Muscle layer of duodenum (tissue), 2 donors: ENCODE measurements around the gene FAM210A.

Experiments used
- H3K27ac ChIP-seq: one replicate; pipeline ENCODE4 v1.7.0; 2013; ENCODE audit warnings: mild to moderate bottlenecking, low read length
- H3K27me3 ChIP-seq: one replicate; pipeline ENCODE4 v1.7.0; 2013; ENCODE audit warnings: low read depth, mild to moderate bottlenecking, control low read depth, low read length
- H3K36me3 ChIP-seq, 2 donors: one replicate each; pipeline ENCODE4 v1.7.0; 2013; ENCODE audit warnings: low read length in 2 of 2, control low read depth in 1 of 2, mild to moderate bottlenecking in 1 of 2; ENCODE audit not compliant: insufficient read depth in 2 of 2, control insufficient read depth in 1 of 2
- H3K4me1 ChIP-seq, 2 donors: one replicate each; pipeline ENCODE4 v1.7.0; 2013; ENCODE audit warnings: low read length in 2 of 2, mild to moderate bottlenecking in 2 of 2, control low read depth in 1 of 2, moderate library complexity in 1 of 2; ENCODE audit not compliant: insufficient read depth in 2 of 2, control insufficient read depth in 1 of 2
- H3K4me3 ChIP-seq, 2 donors: one replicate each; pipeline ENCODE4 v1.7.0; 2013; ENCODE audit warnings: low read length in 2 of 2, low read depth in 1 of 2, mild to moderate bottlenecking in 1 of 2
- H3K9me3 ChIP-seq, 2 donors: one replicate each; pipeline ENCODE4 v1.7.0; 2013; ENCODE audit warnings: low read length in 2 of 2, control low read depth in 1 of 2, mild to moderate bottlenecking in 1 of 2; ENCODE audit not compliant: control insufficient read depth in 1 of 2
- donor health status: healthy.

Gene FAM210A

DNA sequence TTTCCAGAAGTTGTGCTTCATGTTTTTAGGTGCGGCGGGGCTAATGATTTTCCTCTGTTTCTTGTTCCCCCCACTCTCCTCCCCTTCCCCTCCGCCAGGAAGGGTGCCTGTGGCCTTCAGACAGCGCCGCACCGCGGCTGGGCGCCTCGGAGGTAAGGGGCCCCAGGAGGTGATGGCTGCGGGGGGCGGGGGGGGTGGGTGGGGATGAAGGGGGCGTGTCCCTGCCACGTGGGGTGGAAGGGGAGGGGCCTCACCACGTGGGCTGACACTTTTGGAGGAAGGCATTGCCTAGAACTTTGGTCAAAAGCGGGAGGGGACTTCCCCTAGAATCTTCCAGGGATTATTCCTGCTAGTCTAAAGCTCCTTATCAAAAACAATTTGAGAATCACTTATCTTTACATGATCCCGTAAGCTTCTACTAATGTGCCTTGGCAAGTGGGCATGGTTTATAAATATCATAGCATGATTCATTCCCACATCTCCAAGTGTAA lies 83.1 kb downstream of the FAM210A start:
- H3K4me3 ChIP-seq, result no peak overlapping the region
- peaks cover 0 to 18% of the 10 kb centered on the region in 2 donors for H3K36me3 ChIP-seq
- no peak overlapping the region for H3K27ac ChIP-seq
- no peaks in the 10 kb centered on the region for H3K9me3 ChIP-seq
- no peaks in the 10 kb centered on the region for H3K27me3 ChIP-seq
- no peaks in the 10 kb centered on the region for H3K4me1 ChIP-seq

- H3K4me1 ChIP-seq, result no peaks in the 10 kb centered on the region
- H3K27ac ChIP-seq, result no peak overlapping the region
- H3K4me3 ChIP-seq, result peak overlapping the region in 1 of 2 donors; percentile 54
- no peaks in the 10 kb centered on the region for H3K27me3 ChIP-seq
- H3K36me3 ChIP-seq, result peaks cover 0 to 18% of the 10 kb centered on the region in 2 donors
- H3K9me3 ChIP-seq, result no peaks in the 10 kb centered on the region
Measured at GRCh38 chr18:13642440-13642827, 83.9 kb downstream of the FAM210A start.

DNA sequence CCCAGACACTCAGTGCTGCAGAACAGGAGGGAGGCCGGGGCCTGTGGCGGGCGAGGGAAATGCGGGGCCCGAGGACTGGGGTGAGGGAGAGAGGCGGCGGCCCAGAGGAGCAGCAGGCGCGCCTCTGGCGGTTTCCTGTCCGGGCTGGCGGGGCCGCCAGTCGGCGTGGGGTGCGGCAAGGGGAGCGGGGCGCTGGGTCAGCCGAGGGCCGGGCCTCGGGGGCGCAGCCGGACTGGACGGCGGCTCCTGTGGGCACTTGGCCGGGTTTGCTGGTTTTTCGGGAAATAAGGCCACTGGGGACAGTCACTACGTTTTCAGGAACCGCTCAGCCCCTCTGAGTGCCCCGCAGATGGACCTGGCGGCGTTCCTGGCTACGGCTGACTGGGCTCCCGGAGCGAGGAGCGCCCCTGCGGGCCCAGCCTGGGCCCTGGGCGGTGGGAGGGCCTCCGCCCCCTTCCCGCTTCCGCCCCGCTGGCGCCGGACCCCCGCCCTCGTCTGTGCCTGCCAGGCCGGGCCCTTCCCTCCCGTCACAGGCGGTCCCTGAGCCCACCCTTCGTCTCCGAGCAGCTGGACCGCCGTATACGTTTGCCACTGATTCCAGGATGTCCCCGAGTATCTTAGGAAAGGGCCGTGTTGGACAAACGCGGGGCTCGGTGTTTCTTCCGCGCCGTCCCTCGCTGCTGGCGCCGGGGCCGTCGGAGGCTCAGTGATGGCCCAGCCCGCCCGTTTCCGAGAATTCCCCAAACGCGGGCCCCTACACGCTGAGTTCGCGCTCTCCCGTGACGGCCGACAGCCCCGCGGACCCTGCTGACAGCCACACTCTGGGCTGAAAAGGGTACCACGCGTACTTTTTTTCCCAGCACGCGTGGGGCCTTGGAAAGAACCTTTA lies 84.6 kb downstream of the FAM210A start:
- H3K4me1 ChIP-seq, result no peaks in the 10 kb centered on the region
- H3K27ac ChIP-seq, result no peak overlapping the region
- H3K36me3 ChIP-seq, result peaks cover 0 to 18% of the 10 kb centered on the region in 2 donors
- no peaks in the 10 kb centered on the region for H3K27me3 ChIP-seq
- H3K9me3 ChIP-seq, result no peaks in the 10 kb centered on the region
- peak overlapping the region in 1 of 2 donors; percentile 54 for H3K4me3 ChIP-seq

DNA sequence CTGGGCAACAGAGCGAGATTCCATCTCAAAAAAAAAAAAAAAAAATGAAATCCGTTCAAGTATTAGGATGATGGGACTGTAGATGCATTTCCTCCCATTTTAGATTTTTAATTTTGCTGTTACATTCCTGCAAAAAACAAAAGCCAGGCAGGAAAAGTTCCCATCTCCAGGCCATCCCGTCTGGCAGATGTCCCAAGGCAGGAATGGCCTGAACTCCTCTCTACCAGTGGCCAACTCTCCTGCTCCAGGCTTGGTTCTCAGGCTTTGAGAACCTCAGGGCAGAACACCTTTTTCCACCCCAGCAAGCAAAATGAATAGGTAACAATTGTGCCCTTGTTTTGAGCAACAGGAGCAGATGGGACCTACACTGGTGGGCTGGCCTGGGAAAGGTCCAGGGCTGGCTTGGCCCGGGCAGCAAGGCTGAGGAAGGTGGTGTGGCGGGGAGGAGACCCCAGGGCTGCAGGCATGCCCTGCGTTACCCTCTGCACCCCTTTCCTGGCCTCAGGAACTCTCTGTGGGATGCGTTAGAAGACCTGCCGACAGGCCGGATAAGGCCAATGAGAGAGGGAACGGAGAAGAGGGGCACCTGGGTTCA lies 86.0 kb downstream of the FAM210A start:
- Histone ChIP-seq H3K9me3 (no peaks in the 10 kb centered on the region), H3K27me3 (no peaks in the 10 kb centered on the region), H3K4me1 (no peaks in the 10 kb centered on the region), H3K27ac (no peak overlapping the region), H3K4me3 (no peak overlapping the region), H3K36me3 (peaks cover 0 to 9% of the 10 kb centered on the region in 2 donors)

GRCh38 chr18:13638719-13639595 lies 87.4 kb downstream of the FAM210A start:
- no peak overlapping the region for H3K27ac ChIP-seq
- no peaks in the 10 kb centered on the region for H3K4me1 ChIP-seq
- H3K27me3 ChIP-seq, result no peaks in the 10 kb centered on the region
- H3K9me3 ChIP-seq, result no peaks in the 10 kb centered on the region
- H3K4me3 ChIP-seq, result no peak overlapping the region
- no peaks in the 10 kb centered on the region for H3K36me3 ChIP-seq

DNA sequence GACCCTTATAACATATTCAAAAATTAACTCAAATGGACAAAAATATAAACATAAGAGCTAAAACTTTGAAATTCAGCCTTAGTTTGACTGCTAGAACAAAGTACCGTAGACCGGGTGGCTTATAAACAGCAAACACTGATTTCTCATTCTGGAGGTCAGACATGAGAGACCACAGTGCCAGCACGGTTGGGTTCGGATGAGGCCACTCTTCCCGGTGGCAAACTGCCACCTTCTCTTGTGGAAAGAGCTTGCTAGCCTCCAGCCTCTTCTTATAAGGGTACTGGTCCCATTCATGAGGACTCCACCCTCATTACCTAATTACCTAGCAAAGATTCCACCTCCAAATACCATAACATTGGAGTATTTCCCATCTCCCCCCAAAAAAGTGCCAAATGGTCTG lies 91.3 kb downstream of the FAM210A start:
- Histone ChIP-seq H3K27ac (no peak overlapping the region), H3K27me3 (no peaks in the 10 kb centered on the region), H3K36me3 (no peaks in the 10 kb centered on the region), H3K9me3 (no peaks in the 10 kb centered on the region), H3K4me3 (no peak overlapping the region), H3K4me1 (peaks cover 0 to 4% of the 10 kb centered on the region in 2 donors)

- H3K27ac ChIP-seq, result no peak overlapping the region
- H3K27me3 ChIP-seq, result no peaks in the 10 kb centered on the region
- H3K9me3 ChIP-seq, result no peaks in the 10 kb centered on the region
- H3K36me3 ChIP-seq, result no peaks in the 10 kb centered on the region
- peaks cover 0 to 9% of the 10 kb centered on the region in 2 donors for H3K4me1 ChIP-seq
- H3K4me3 ChIP-seq, result no peak overlapping the region
Measured at GRCh38 chr18:13633700-13634099, 92.7 kb downstream of the FAM210A start.

DNA sequence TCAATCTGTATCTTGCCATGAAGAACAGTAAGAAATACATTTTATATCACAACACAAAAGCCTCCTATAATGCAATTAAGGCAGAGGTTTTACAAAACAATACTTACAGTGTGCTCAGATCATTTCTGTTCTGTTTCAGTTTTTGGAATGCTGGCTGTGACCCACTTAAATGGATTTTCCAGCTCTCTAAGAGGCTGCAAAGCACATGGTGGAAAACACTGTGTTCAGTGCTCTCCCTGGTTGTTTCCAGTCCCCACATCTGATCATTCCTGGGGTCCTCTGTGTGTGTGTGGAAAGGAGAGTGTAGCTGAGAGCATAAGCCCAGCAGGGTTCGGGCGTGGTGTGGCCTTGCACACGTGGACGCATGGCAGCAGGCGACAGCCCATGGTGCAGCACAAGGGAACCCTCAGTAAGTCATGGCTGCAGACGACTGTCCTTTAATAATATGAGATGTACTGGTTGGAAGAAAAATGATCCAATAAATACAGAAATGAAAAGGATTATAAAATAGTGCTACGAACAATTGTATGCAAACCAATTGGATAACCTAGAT lies 95.6 kb downstream of the FAM210A start:
- Histone ChIP-seq H3K36me3 (no peaks in the 10 kb centered on the region), H3K4me3 (no peak overlapping the region), H3K4me1 (peaks cover 0 to 9% of the 10 kb centered on the region in 2 donors), H3K27me3 (no peaks in the 10 kb centered on the region), H3K27ac (no peak overlapping the region), H3K9me3 (no peaks in the 10 kb centered on the region)

DNA sequence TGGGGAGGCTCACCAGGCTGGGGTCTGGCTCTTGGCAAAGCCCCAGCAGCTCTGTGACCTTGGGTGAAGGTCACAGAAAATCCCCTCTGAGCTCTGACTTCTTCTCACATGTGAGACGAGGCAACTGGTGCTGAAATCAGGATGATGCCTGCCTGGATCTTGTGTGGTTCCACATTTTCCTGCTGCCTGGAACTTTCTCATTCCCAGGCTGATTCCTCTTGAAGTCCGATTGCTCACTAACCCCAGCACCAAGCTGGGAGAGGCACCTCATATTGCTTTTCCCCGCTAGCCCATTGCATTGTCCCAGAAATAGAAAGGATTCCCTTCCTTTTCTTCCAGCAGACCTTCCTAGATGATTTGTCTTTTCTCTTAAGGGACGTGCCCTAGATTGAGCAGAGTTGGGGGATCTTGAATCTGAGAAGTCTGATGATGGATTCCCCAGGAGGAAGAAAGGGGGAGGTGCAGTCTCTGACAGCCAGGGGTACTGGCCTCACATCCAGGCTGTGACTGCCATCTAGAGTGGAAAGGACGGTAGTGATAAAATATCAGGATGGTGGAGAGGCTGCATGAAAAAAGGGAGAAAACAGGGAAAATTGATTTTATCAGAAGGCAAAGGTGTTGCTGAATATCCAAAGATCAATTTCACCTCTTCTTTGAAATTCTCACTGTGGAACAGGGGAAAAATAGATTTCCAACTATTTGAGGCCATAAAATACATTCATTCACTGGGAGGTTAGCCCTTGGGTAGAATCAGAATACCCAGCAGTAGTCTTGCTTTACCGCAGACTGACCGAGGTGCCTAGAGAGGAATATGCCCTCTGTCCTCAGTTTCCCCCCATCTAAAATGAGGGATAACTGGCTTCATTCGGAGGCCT lies 96.3 kb downstream of the FAM210A start:
- Histone ChIP-seq H3K9me3 (no peaks in the 10 kb centered on the region), H3K27ac (no peak overlapping the region), H3K4me3 (no peak overlapping the region), H3K27me3 (no peaks in the 10 kb centered on the region), H3K36me3 (peaks cover 0 to under 1% of the 10 kb centered on the region in 2 donors), H3K4me1 (peaks cover 0 to 9% of the 10 kb centered on the region in 2 donors)

DNA sequence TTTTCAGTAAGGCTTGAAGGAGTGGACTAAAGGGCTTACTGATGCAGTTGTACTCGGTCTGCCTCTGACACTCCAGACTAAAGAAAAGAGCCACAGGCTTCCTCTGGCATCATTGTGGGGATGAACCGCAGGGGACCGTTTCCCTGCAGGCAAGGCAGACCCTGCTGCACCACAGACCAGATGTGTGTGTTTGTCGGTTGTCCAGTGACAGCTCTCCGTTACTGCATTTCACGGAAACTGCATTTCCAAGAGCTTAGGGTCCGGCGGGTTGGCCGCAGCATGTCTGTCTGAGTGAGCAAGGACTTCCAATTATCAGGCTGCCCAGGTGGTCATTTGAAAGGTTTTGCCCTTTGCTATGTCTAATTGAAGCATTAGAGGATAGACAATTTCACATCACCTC lies 98.1 kb downstream of the FAM210A start:
- Histone ChIP-seq H3K36me3 (peaks cover 0 to 5% of the 10 kb centered on the region in 2 donors), H3K4me1 (peaks cover 0 to 9% of the 10 kb centered on the region in 2 donors), H3K27me3 (no peaks in the 10 kb centered on the region), H3K4me3 (no peak overlapping the region), H3K9me3 (no peaks in the 10 kb centered on the region), H3K27ac (no peak overlapping the region)
